ENCODE measurements around the gene LRPAP1. TPM values are rescaled to one million over a fixed set of nuclear protein-coding genes. Genes with fewer than 3 reads are reported as not detected.

LRPAP1 gene
- total RNA-seq, 4 donors from 2014 or later: 76.6 to 166 (median 126) TPM

GRCh38 chr4:3478446-3479357 lies 53.5 kb downstream of the LRPAP1 start:
- TF ChIP-seq POLR2A (IDR thresholded peaks at IDR 0.05): no peak
- no peak for TF ChIP-seq CTCF (IDR thresholded peaks at IDR 0.05)
- Histone ChIP-seq H3K27me3 (peaks cover 0 to 100% (median 0%) of the 10 kb centered on the region in 4 donors), H3K4me1 (peaks cover 6 to 29% (median 9%) of the 10 kb centered on the region in 3 donors), H3K4me3 (no peak overlapping the region), H3K36me3 (no peaks in the 10 kb centered on the region), H3K27ac (no peak overlapping the region), H3K9me3 (no peaks in the 10 kb centered on the region)
- DNase-seq: no peak
- intact Hi-C loops (cut with DNase I): no loop called here
- 90% methylated on average over 8 of the region's 35 CpGs; no CpG with 5 or more reads in 1 of the 2 donors for WGBS, 2 donors

GRCh38 chr4:3477750-3478430 lies 54.3 kb downstream of the LRPAP1 start:
- Histone ChIP-seq H3K27ac (no peak overlapping the region), H3K4me1 (peaks cover 4 to 28% (median 7%) of the 10 kb centered on the region in 3 donors), H3K36me3 (no peaks in the 10 kb centered on the region), H3K4me3 (no peak overlapping the region), H3K27me3 (peaks cover 0 to 100% (median 0%) of the 10 kb centered on the region in 4 donors), H3K9me3 (no peaks in the 10 kb centered on the region)
- TF ChIP-seq POLR2A (IDR thresholded peaks at IDR 0.05) (no peak), CTCF (IDR thresholded peaks at IDR 0.05) (no peak)
- 40 to 50% methylated on average over 2 to 5 of the region's 23 CpGs for WGBS, 2 donors
- intact Hi-C loops (cut with DNase I): no loop called here
- DNase-seq: no peak

- H3K36me3 ChIP-seq: no peaks in the 10 kb centered on the region
Observed at GRCh38 chr4:3476936-3477749, 55.1 kb downstream of the LRPAP1 start.

GRCh38 chr4:3476341-3476747 lies 55.9 kb downstream of the LRPAP1 start:
- Histone ChIP-seq H3K4me1 (peaks cover 4 to 23% (median 7%) of the 10 kb centered on the region in 3 donors), H3K36me3 (no peaks in the 10 kb centered on the region), H3K27ac (no peak overlapping the region), H3K9me3 (no peaks in the 10 kb centered on the region), H3K4me3 (no peak overlapping the region), H3K27me3 (peaks cover 0 to 100% (median 0%) of the 10 kb centered on the region in 4 donors)
- intact Hi-C loops (cut with DNase I): no loop called here
- DNase-seq: no peak
- 74 to 89% methylated on average over 3 to 5 of the region's 22 CpGs for WGBS, 2 donors
- TF ChIP-seq CTCF (IDR thresholded peaks at IDR 0.05) (no peak), POLR2A (IDR thresholded peaks at IDR 0.05) (no peak)

More at GRCh38 chr4:3476936-3477749, 55.1 kb downstream of the LRPAP1 start:
- H3K4me3 ChIP-seq: no peak overlapping the region
- H3K4me1 ChIP-seq: peaks cover 4 to 28% (median 7%) of the 10 kb centered on the region in 3 donors
- WGBS, 2 donors: 60 to 75% methylated on average over 2 to 5 of the region's 27 CpGs
- intact Hi-C loops (cut with DNase I): no loop called here
- no peak for DNase-seq
- peaks cover 0 to 100% (median 0%) of the 10 kb centered on the region in 4 donors for H3K27me3 ChIP-seq
- no peak overlapping the region for H3K27ac ChIP-seq
- no peaks in the 10 kb centered on the region for H3K9me3 ChIP-seq
- TF ChIP-seq CTCF (IDR thresholded peaks at IDR 0.05) (no peak), POLR2A (IDR thresholded peaks at IDR 0.05) (no peak)

All from esophagus squamous epithelium (tissue), 5 donors.